Measurements from ENCODE around the gene NEXN.
"Not testable (repeated sequence)": the region's sequence is repeated elsewhere in the genome, so short reads cannot be mapped to it uniquely, and the experiment has no call there.

Gene NEXN

GRCh38 chr1:77906019-77906545, 17.7 kb downstream of the NEXN start:
- DNase-seq, result no peak
- no peak for ATAC-seq

- DNase-seq, result no peak
- ATAC-seq, result no peak
These were observed 18.2 kb downstream of the NEXN start for GRCh38 chr1:77906624-77907023.

DNA sequence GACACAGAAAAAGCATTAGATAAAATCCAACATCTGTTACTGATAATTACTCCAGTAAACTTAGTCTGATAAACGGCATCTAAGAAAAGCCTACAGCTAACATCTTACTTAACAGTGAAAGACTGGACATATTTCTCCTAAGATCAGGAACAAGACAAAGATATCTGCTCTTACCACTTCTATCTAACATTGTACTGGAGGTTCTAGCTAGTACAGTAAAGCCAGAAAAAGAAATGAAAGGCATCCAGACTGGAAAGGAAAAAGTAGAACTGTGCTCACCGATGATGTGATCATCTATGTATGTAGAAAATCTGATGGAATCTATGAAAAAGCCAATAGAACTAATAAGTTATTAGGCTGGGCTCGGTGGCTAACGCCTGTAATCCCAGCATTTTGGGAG, 21.7 kb downstream of the NEXN start:
- no peak for ATAC-seq
- no peak for DNase-seq

DNA sequence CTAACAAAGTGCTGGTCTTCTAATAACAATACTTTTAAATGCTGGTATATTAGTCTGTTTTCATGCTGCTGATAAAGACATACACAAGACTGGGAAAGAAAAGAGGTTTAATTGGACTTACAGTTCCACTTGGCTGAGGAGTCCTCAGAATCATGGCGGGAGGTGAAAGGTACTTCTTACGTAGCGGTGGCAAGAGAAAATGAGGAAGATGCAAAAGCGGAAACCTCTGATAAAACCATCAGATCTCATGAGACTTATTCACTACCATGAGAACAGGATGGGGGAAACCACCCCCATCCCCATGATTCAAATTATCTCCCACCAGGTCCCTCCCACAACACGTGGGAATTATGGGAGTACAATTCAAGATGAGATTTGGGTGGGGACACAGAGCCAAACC, 30.5 kb downstream of the NEXN start:
- not testable (repeated sequence) for ATAC-seq, DNase-seq

DNA sequence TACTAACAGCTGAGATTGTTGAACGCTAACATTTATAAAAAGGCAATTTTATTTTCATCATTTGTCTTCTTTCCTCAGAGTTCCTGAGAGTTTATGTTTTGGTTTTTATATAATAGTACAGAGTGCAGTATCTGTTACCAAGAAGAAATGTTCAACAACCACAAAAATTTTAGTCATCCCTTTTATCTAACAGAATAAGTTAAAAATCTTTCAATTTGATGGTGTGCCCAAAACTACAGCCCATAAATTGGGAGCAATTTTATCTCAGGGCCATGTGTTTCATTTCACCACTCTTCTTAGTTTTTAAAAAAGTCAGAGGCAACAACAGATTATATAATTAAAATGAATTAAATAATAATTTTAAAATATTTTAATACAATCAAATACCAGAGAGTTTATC, 37.1 kb downstream of the NEXN start:
- ATAC-seq (no peak), DNase-seq (no peak)

GRCh38 chr1:77925956-77926355, 37.5 kb downstream of the NEXN start:
- no peak for ATAC-seq
- DNase-seq, result no peak

- ATAC-seq, result no peak
- DNase-seq, result no peak
These were observed 38.3 kb downstream of the NEXN start for GRCh38 chr1:77926561-77927357.

- DNase-seq (no peak), ATAC-seq (no peak)
These were observed 39.0 kb downstream of the NEXN start for GRCh38 chr1:77927414-77927813.

- no peak for DNase-seq
- no peak for ATAC-seq
These were observed 41.4 kb downstream of the NEXN start for GRCh38 chr1:77929806-77930205.

DNA sequence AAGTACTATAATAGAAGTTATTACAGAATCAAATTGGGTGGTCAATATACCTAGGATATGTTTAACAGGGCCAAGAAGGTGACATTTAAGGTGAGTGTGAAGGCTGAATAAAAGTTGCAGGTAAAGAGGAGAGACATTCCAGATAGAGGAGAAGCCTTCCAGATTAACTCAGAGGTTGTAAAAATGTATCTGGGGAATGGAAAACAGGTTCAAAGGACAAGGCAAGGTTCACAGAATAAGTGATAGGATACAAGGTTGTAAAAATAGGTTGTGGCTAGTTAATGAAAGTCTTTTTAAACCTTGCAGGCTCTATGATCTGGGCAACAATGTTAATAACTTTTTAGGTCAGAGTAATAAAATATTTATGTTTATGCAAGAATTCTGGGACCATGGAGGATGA, 50.2 kb downstream of the NEXN start:
- DNase-seq (no peak), ATAC-seq (no peak)

DNA sequence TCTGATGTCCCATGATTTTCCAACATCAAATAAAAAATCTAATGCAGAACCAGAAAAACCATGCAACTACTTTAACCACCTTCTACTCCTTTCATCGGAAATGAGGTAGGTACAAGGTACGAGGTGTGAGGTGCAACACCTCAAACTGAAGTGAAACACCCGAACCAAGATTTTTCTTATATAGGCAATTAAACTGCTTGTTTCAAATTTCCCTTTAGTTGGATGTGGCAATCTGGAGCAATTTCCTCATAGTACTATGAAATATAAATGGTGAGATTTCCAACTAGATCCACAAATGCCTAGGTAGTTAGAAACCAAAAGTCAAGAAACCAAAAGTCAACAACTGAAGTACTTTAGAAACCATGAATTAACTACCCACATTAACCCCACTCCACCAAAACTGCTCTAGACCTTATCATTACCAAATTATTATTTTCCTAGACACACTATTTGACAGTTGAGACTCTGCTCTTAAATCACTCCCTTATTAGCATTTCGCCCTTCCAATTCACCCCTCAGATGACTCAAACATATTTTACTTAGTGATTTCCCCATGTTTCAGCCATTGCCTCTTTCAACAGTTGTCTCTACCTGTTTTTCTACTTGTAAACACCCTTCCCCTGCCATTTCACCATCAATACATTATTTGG, 52.6 kb downstream of the NEXN start:
- DNase-seq, result no peak

GRCh38 chr1:77942400-77943140, 54.1 kb downstream of the NEXN start:
- ATAC-seq (no peak), DNase-seq (no peak)

More for the DNA sequence above, 52.6 kb downstream of the NEXN start:
- ATAC-seq, result peak; percentile 40

- no peak for ATAC-seq
These were observed 56.9 kb downstream of the NEXN start for GRCh38 chr1:77945345-77945744.

DNA sequence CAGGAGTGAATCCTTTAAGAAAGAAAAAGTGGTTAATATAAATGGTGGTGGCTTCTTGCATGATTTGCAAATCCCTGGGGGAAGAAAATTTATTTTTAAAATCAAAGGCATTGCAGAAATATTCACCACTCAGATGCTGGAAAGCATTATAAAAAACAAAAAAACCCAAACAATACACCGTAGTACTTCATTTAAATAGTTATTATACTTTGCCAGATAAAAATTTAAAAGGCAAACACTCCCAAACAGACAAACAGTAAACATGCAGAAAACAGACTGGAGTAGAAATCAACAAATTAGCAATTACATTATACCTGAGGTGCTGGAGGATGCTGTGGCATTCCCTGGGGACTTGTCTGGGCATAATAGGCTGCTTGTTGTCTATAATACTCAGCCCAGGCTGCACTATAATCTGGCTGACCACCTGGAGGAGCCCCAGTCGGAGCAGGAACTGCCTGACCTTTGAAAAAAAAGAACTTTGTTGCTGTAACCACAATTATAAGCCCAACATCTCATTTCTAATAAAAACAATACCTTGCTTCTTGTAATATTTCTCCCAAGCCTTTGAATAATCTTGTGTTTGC, 60.5 kb downstream of the NEXN start:
- ATAC-seq (no peak), DNase-seq (no peak)

More at GRCh38 chr1:77945345-77945744, 56.9 kb downstream of the NEXN start:
- DNase-seq, result no peak

- DNase-seq (no peak), ATAC-seq (peak; percentile 53)
These were observed 62.4 kb downstream of the NEXN start for GRCh38 chr1:77950873-77951272.

DNA sequence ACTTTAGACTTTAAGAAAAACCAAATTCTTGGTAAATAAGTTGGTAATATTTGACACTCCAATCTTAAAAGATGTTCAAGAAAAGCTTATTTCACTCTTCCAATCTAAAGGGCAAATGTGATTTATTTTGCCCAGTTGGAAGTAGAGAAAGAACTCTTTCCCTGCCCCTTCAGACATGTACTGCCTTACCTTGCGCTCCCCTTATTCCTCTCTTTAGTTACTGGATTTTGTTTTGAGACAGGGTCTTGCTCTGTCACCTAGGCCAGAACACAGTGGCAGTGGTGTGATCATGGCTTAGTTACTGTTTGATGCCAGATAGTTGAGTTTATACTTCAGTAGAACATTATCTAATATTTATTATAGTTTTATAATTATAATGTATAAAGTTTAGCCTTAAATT, 62.9 kb downstream of the NEXN start:
- ATAC-seq (no peak), DNase-seq (no peak)

DNA sequence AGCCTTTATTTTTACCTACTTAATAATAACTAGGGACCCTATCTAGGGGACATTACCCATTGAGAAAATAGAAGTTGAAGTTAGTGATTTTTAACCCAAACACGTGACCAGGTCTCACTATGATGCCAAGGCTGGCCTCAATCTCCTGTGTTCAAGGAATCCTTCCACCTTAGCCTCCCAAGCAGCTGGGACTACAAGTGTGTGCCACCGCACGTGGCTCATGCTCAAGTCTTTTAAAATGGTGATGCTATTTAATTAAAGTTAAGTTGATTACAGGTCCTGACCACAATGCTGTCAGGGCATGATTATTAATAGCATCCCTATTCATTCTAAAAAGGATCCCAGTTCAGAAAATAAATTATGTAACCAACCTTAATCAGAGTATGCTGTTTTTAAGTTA, 65.5 kb downstream of the NEXN start:
- ATAC-seq (no peak), DNase-seq (no peak)

- DNase-seq (no peak), ATAC-seq (no peak)
These were observed 66.1 kb downstream of the NEXN start for GRCh38 chr1:77954521-77954920.

- DNase-seq (no peak), ATAC-seq (no peak)
These were observed 67.3 kb downstream of the NEXN start for GRCh38 chr1:77955709-77956108.

DNA sequence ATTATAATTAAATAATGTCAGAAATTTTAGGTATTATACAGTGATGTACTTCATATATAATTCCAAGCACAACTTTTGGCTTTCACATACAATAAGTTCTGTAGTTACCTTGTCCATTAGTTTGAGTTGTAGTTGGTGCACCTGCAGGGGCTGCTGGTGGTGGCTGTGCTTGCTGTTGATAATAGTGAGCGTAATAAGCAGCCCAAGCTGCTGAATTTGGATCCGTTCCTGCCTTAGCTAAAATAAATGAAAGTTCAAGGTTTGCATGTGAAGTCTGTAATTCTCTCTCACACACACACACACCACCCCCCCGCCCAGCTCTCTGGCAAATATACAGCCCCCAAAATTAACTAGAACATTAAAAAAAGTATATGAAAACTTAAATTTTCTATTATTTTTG, 68.0 kb downstream of the NEXN start:
- DNase-seq (no peak), ATAC-seq (no peak)

- DNase-seq (no peak), ATAC-seq (no peak)
These were observed 70.0 kb downstream of the NEXN start for GRCh38 chr1:77958391-77958790.

- DNase-seq, result no peak
These were observed 70.4 kb downstream of the NEXN start for GRCh38 chr1:77958850-77959249.

DNA sequence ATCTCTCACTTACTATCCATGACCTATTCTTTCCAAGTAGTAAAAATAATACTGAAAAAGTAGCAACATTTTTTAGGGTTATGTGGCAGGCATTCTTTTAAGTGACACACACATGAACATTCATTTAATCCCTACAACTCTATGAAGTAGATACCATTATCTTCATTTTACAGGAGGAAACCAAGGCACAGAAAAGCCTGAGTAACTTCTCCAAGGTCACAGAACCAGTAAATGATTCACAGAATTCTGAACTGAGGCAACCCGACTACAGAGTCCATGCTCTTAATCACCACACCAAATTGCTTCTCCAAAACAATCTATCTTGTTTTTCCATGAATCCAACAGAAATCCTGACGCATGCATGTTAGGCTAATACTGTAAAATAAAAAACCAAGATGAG, 73.0 kb downstream of the NEXN start:
- DNase-seq, result no peak
- ATAC-seq, result peak; percentile 62

More at GRCh38 chr1:77958850-77959249, 70.4 kb downstream of the NEXN start:
- ATAC-seq, result no peak
